C1 segment of cervical spinal cord (tissue), 14 donors: ENCODE measurements around the gene TMOD1.
"Not testable (repeated sequence)": the region's sequence is repeated elsewhere in the genome, so short reads cannot be mapped to it uniquely, and the experiment has no call there.

ENCODE experiments used
- DNase-seq, 14 donors: peaks; one replicate each; lab custom pipeline; 2025; lab: John Stamatoyannopoulos, UW

The TMOD1 gene

GRCh38 chr9:97564291-97565175 lies 63.1 kb downstream of the TMOD1 start:
- DNase-seq = peak in 4 of 14 donors; percentile 18 to 72 (median 46)

- DNase-seq = no peak
Measured at GRCh38 chr9:97565262-97565661, 63.8 kb downstream of the TMOD1 start.

DNA sequence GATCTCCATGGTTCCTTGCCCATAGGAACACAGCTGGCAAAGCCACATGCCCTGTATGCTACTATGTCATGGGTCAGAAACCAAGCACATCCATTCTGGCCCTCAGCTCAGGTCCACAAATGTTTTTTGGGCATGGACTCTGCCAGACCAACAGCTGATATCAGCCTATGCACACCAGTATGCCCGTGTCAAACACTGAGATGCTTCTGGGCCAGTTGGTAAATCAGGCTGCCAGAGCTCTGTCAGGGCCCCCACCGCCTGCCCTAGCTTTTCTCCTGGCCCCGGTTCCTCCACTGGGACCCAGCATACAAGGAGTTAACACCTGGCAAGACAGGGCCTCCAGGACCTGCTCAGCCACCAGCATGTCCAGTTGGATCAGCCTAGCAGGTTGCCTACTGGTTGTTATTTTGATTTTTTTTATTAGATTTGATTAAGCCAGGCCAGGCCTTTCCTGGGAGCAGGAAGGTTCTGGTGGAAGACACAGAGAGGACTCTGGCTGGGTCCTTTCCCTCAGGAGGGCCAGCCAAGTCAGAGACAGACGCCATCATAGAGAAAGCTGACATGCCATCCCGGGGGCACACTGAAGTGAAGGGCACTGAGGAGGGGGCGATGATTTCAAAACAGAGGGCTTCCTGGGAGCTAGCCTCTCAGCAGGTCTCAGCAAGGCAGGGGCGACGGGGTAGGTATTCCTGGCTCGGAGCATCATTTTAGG lies 65.9 kb downstream of the TMOD1 start:
- peak in 1 of 14 donors; percentile 69 for DNase-seq

DNA sequence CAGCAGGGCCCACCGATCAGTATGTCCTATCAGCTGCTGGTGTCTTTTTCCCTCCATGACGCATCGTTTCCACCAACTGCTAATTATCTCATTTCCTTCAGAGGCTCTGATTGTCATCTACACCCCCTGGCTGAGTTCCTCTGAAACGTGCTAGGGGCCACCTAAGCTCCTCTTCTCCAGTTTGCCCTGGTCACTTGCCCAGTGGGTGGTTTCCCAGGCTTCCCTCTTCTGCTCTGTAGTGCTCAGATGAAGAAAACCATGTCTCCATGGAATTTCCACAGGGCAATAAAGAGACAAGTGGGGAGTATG lies 66.4 kb downstream of the TMOD1 start:
- no peak for DNase-seq

GRCh38 chr9:97568461-97569275 lies 67.2 kb downstream of the TMOD1 start:
- no peak for DNase-seq

DNA sequence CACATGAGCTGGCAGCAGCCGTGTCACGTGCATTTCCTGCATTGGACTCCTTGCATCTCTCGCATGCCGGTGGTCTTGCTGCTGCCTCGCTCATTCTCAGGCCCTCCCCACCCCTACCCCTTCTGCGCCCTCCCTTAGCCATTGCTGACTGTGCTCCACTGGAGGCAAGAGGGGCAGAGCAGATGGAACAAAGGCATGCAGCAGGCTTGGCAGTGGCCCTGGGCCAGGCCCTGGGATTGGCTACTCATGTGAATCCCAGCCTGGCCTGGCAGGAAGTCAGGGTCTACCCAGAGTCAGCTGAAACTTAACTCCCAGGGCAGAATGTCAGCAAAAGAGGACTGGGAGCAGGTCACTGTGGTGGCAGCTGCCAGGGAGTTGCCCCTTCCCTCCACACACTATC lies 69.4 kb downstream of the TMOD1 start:
- DNase-seq = peak in 12 of 14 donors; percentile 21 to 91 (median 50)

DNA sequence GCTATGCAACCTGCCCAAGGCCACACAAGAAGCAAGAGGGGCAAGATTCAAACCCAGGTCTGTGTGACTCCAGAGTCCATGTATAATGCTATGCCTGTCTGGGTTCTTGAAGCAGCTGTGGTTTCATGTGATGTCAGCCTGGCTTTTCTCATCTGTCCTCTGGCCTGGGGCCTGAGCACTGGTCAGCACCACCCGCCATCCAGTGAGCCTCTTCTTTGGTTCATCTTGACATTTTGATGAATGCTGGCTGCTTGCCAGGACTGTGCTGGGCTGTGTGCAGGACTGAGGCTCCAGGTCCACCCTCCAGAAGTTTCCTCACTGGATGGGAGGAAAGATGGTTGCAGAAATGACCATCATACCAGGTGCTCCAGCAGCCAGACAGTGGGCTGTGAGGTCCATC lies 70.2 kb downstream of the TMOD1 start:
- no peak for DNase-seq

GRCh38 chr9:97572196-97572891 lies 70.9 kb downstream of the TMOD1 start:
- no peak for DNase-seq

DNA sequence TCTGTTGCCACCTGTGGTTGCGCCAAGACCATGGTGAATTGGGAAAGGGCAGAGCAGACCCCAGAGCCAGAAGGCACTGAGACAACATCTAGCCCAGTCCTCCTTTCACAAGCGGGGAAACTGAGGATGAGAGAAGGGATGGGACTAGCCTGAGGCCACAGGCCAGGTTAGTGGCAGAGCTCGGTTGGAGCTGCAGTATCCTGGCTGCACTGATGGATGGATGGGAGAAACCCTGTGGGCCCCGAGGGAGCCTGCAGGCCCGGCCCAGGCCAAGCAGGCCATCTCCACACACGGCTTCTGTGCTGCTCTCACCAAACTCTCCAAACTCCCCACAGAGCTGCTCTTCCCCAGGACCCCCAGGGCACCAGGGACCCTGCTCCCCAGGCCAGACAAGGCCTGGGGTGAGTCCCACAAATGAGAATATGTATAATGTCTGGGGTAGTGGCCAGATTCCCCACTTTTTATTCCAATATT lies 71.5 kb downstream of the TMOD1 start:
- DNase-seq = no peak

GRCh38 chr9:97573482-97574073 lies 72.1 kb downstream of the TMOD1 start:
- DNase-seq = no peak

DNA sequence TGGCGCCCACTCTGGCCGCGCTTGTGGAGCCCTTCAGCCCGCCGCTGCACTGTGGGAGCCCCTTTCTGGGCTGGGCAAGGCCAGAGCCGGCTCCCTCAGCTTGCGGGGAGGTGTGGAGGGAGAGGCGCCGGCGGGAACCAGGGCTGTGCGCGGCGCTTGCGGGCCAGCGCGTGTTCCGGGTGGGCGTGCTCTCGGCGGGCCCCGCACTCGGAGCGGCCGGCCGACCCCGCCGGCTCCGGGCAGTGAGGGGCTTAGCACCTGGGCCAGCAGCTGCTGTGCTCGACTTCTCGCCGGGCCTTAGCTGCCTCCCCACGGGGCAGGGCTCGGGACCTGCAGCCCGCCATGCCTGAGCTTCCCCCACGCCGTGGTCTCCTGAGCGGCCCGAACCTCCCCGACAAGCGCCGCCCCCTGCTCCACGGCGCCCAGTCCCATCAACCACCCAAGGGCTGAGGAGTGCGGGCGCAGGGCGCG lies 72.7 kb downstream of the TMOD1 start:
- not testable (repeated sequence) for DNase-seq

- not testable (repeated sequence) for DNase-seq
Measured at GRCh38 chr9:97574921-97575672, 73.6 kb downstream of the TMOD1 start.

DNA sequence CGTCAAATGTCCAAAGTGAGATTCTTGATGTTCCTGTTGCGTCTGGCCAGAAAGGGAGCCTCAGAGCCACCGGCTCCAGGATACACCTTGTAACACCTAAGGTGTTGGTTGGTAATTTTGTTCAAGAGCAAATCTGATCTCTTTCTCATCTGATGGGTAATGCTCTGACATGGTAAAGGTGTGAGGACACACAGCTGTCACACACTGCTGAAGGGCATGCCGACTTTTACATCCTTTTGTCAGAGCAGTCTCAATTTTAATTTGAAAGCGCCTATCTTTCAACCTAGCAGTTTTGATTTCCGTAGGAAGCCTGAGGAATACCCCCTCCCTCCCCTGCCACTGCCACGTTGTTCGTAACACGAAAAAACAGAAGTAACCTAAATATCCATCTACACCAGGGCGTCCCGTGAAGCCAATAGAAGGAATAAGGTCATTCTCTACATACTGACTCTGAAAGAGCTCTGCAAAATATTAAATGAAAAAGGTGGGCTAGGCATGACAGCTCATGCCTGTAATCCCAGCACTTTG lies 74.3 kb downstream of the TMOD1 start:
- no peak for DNase-seq

- no peak for DNase-seq
Measured at GRCh38 chr9:97577051-97577450, 75.6 kb downstream of the TMOD1 start.

DNA sequence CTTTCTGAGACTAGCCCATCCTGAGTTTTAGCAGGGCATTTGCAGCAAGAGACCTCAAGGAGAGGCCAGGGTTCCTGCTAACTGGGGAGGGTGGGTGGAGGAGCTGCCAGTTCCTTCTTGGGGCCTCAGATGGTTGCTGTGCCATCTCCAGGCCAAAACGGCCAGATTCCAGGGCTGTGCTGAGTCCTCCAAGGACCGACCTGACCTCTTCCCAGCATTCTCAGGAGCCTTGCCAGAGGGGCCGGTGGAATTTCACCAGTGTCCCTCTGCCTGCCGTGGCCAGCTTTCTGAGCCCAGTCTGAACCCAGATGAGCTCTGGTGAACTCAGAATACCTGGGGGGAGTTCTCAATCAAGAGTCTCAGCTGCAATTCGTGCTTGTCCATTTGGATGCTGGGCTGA lies 77.4 kb downstream of the TMOD1 start:
- DNase-seq = peak in 4 of 14 donors; percentile 17 to 76 (median 43)

- no peak for DNase-seq
Measured at GRCh38 chr9:97579914-97580313, 78.4 kb downstream of the TMOD1 start.

GRCh38 chr9:97581590-97581989 lies 80.1 kb downstream of the TMOD1 start:
- not testable (repeated sequence) for DNase-seq

GRCh38 chr9:97584778-97585177 lies 83.3 kb downstream of the TMOD1 start:
- DNase-seq = not testable (repeated sequence)

DNA sequence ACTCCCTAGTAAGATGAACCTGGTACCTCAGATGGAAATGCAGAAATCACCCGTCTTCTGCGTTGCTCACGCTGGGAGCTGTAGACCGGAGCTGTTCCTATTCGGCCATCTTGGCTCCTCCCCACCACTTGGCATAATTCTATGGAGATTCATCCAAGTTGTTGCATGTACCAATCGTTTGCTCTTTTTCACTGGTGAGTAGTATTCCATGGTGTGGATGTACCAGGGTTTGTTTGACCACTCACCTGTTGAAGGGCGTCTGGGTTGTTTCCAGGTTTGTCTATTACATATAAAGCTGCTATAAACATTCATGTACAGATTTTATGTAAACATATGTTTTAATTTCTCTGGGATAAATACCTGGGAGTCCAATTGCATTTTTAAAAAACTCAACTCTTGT lies 85.4 kb downstream of the TMOD1 start:
- DNase-seq = not testable (repeated sequence)

DNA sequence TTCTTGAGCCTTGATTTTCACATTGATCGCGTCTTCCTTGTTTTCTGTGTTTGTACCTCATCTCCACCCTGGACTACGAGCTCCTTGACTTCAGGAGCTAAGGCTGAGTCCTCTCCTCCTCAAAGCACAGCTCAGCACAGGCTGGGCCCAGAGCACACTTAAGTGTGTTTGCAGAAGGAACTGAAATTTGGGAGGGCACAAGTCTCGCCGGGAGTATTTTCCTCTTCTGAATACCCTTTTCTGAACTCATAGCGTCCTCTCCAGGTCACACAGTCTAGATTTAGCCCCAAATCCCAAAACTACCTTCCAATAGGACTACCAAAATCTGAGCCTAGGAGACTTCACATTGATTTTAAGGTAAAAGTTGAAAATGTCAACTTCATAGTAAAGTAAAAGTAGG lies 90.1 kb downstream of the TMOD1 start:
- DNase-seq = no peak
